Measurements from ENCODE around the gene IGSF8.

IGSF8 gene

GRCh38 chr1:160097911-160098851 is at the start of gene IGSF8:
Gene IGSF8, minus strand, starts transcription at chr1:160098619. Its CDS starts 147 bp downstream, at chr1:160098472.
- peak; percentile 39 for DNase-seq (ENCODE audit: low read depth)

GRCh38 chr1:160148121-160148520 is 49.7 kb upstream of the IGSF8 start:
- DNase-seq (ENCODE audit: low read depth), result no peak

- no peak for DNase-seq (ENCODE audit: low read depth)
These were observed 47.7 kb upstream of the IGSF8 start for GRCh38 chr1:160146107-160146506.

- peak; percentile 47 for DNase-seq (ENCODE audit: low read depth)
These were observed 46.5 kb upstream of the IGSF8 start for GRCh38 chr1:160144921-160145320.

GRCh38 chr1:160143695-160144094 is 45.3 kb upstream of the IGSF8 start:
- no peak for DNase-seq (ENCODE audit: low read depth)

- no peak for DNase-seq (ENCODE audit: low read depth)
These were observed 41.4 kb upstream of the IGSF8 start for GRCh38 chr1:160139840-160140239.

GRCh38 chr1:160137216-160137862 is 38.9 kb upstream of the IGSF8 start:
- DNase-seq (ENCODE audit: low read depth), result no peak

- no peak for DNase-seq (ENCODE audit: low read depth)
These were observed 38.4 kb upstream of the IGSF8 start for GRCh38 chr1:160136926-160137200.

- DNase-seq (ENCODE audit: low read depth), result no peak
These were observed 37.9 kb upstream of the IGSF8 start for GRCh38 chr1:160136121-160136925.

- no peak for DNase-seq (ENCODE audit: low read depth)
These were observed 36.6 kb upstream of the IGSF8 start for GRCh38 chr1:160134791-160135572.

GRCh38 chr1:160133990-160134770 is 35.8 kb upstream of the IGSF8 start:
- no peak for DNase-seq (ENCODE audit: low read depth)

- DNase-seq (ENCODE audit: low read depth), result no peak
These were observed 33.6 kb upstream of the IGSF8 start for GRCh38 chr1:160131803-160132565.

- DNase-seq (ENCODE audit: low read depth), result no peak
These were observed 32.5 kb upstream of the IGSF8 start for GRCh38 chr1:160130939-160131338.

GRCh38 chr1:160130486-160130885 is 32.1 kb upstream of the IGSF8 start:
- DNase-seq (ENCODE audit: low read depth), result no peak

- no peak for DNase-seq (ENCODE audit: low read depth)
These were observed 31.5 kb upstream of the IGSF8 start for GRCh38 chr1:160129966-160130365.

GRCh38 chr1:160129558-160129957 is 31.1 kb upstream of the IGSF8 start:
- no peak for DNase-seq (ENCODE audit: low read depth)

GRCh38 chr1:160129046-160129445 is 30.6 kb upstream of the IGSF8 start:
- no peak for DNase-seq (ENCODE audit: low read depth)

- no peak for DNase-seq (ENCODE audit: low read depth)
These were observed 30.2 kb upstream of the IGSF8 start for GRCh38 chr1:160128636-160129035.

- DNase-seq (ENCODE audit: low read depth), result peak; percentile 34
These were observed 29.6 kb upstream of the IGSF8 start for GRCh38 chr1:160127865-160128523.

- DNase-seq (ENCODE audit: low read depth), result no peak
These were observed 29.0 kb upstream of the IGSF8 start for GRCh38 chr1:160127381-160127780.
